WTC11 (cell line): ENCODE results near the gene HS1BP3. TPM values are rescaled to one million over a fixed set of nuclear protein-coding genes. Genes with fewer than 3 reads are reported as not detected.

Experiments used
- ATAC-seq: fragments of 200-7000 bp; cut with Tn5 transposase; 2 replicates; pipeline ENCODE4 v1.10.0; 2021; ENCODE audit warnings: mild to moderate bottlenecking, moderate library complexity
- CTCF ChIA-PET: fragments of 300-600 bp; sonication (Branson Sonifier 250); formaldehyde crosslinking; loops from one replicate; lab custom pipeline; 2021; ENCODE audit warnings: antibody characterized with exemption; lab: Charles Lee
- POLR2A ChIA-PET: fragments of 350-600 bp; sonication (Branson Sonifier 250); formaldehyde crosslinking; loops from one replicate; lab custom pipeline; 2021; ENCODE audit warnings: antibody characterized with exemption; lab: Charles Lee
- DNase-seq: peaks from one replicate; pipeline ENCODE4 v3.0.0; 2021; ENCODE audit warnings: low spot score
- H3K27ac Mint-ChIP-seq: 2 replicates; pipeline ENCODE4 v1.8.0; 2021; ENCODE audit warnings: mixed read lengths
- H3K27me3 Mint-ChIP-seq: 2 replicates; pipeline ENCODE4 v1.8.0; 2021; ENCODE audit warnings: low read depth, mild to moderate bottlenecking, moderate library complexity, mixed read lengths
- H3K36me3 Mint-ChIP-seq: 2 replicates; pipeline ENCODE4 v1.8.0; 2021; ENCODE audit warnings: mixed read lengths
- H3K4me1 Mint-ChIP-seq: 2 replicates; pipeline ENCODE4 v1.8.0; 2022; ENCODE audit warnings: mixed read lengths
- H3K4me3 Mint-ChIP-seq: 2 replicates; pipeline ENCODE4 v1.8.0; 2021; ENCODE audit warnings: mild to moderate bottlenecking, moderate library complexity, mixed read lengths
- H3K9me3 Mint-ChIP-seq: 2 replicates; pipeline ENCODE4 v1.8.0; 2021; ENCODE audit warnings: mixed read lengths
- CREM ChIP-seq: sonication (generic); formaldehyde crosslinking; IDR thresholded peaks from 2 replicates; pipeline ENCODE4 v1.8.1; 2022; ENCODE audit warnings: mild to moderate bottlenecking, missing genetic modification reagents, moderate library complexity
- FOXJ3 ChIP-seq: sonication (generic); formaldehyde crosslinking; IDR thresholded peaks from 2 replicates; pipeline ENCODE4 v1.9.0; 2021; ENCODE audit warnings: missing genetic modification reagents, mild to moderate bottlenecking, borderline replicate concordance
- GABPB1 ChIP-seq: sonication (generic); formaldehyde crosslinking; IDR thresholded peaks from 2 replicates; pipeline ENCODE4 v1.8.1; 2023; ENCODE audit warnings: mild to moderate bottlenecking, missing genetic modification reagents
- JAZF1 ChIP-seq: fragments of 250-450 bp; sonication (Bioruptor Pico); IDR thresholded peaks from 2 replicates; pipeline ENCODE4 v1.9.0; 2021; ENCODE audit warnings: moderate library complexity, mild to moderate bottlenecking, inconsistent platforms
- NFYB ChIP-seq: sonication (generic); formaldehyde crosslinking; conservative IDR thresholded peaks from 2 replicates; pipeline ENCODE4 v1.8.0; 2022; ENCODE audit warnings: low read depth, missing genetic modification reagents
- RORB ChIP-seq: fragments of 250-450 bp; sonication (Bioruptor Pico); IDR thresholded peaks from 2 replicates; pipeline ENCODE4 v1.9.0; 2021; ENCODE audit warnings: mild to moderate bottlenecking
- SOX15 ChIP-seq: fragments of 250-450 bp; sonication (Bioruptor Pico); IDR thresholded peaks from 2 replicates; pipeline ENCODE4 v1.9.0; 2021; ENCODE audit warnings: mild to moderate bottlenecking
- TP53 ChIP-seq: sonication (generic); formaldehyde crosslinking; IDR thresholded peaks from 2 replicates; pipeline ENCODE4 v1.8.1; 2023; ENCODE audit warnings: mild to moderate bottlenecking, missing genetic modification reagents
- ZNF121 ChIP-seq: sonication (generic); formaldehyde crosslinking; IDR thresholded peaks from 2 replicates; pipeline ENCODE4 v1.8.0; 2023; ENCODE audit warnings: missing genetic modification reagents
- ZNF232 ChIP-seq: sonication (generic); formaldehyde crosslinking; IDR thresholded peaks from 2 replicates; pipeline ENCODE4 v1.8.0; 2022; ENCODE audit warnings: mild to moderate bottlenecking, missing genetic modification reagents
- ZNF263 ChIP-seq: sonication (generic); formaldehyde crosslinking; IDR thresholded peaks from 2 replicates; pipeline ENCODE4 v1.8.1; 2022; ENCODE audit warnings: low read depth, mild to moderate bottlenecking, moderate library complexity, missing genetic modification reagents
- ZNF416 ChIP-seq: fragments of 250-450 bp; sonication (Bioruptor Pico); IDR thresholded peaks from 2 replicates; pipeline ENCODE4 v1.9.0; 2021; ENCODE audit warnings: mild to moderate bottlenecking, inconsistent platforms
- total RNA-seq: library from RNA; stranded (reverse); gene quantifications from 3 replicates; pipeline ENCODE4 v1.2.3, GENCODE V29; 2021
- TF ChIP-seq, protein P1 (sequence below): sonication (generic); formaldehyde crosslinking; IDR thresholded peaks from 2 replicates; pipeline ENCODE4 v1.8.0; 2023; ENCODE audit warnings: mild to moderate bottlenecking, missing genetic modification reagents
- TF ChIP-seq, protein P2 (sequence below): fragments of 250-450 bp; sonication (Bioruptor Pico); IDR thresholded peaks from 2 replicates; pipeline ENCODE4 v1.9.0; 2021; ENCODE audit warnings: mild to moderate bottlenecking, borderline replicate concordance
- TF ChIP-seq, protein P3 (sequence below): fragments of 250-450 bp; sonication (Bioruptor Pico); IDR thresholded peaks from 2 replicates; pipeline ENCODE4 v1.9.0; 2021; ENCODE audit warnings: mild to moderate bottlenecking
- TF ChIP-seq, protein P4 (sequence below): fragments of 200-600 bp; IDR thresholded peaks from 2 replicates; pipeline ENCODE4 v1.8.0; 2022; ENCODE audit warnings: antibody characterized with exemption
- TF ChIP-seq, protein P5 (sequence below): sonication (generic); formaldehyde crosslinking; IDR thresholded peaks from 2 replicates; pipeline ENCODE4 v1.8.1; 2023; ENCODE audit warnings: mild to moderate bottlenecking, missing genetic modification reagents
- TF ChIP-seq, protein P6 (sequence below): fragments of 250-450 bp; sonication (Bioruptor Pico); IDR thresholded peaks from 2 replicates; pipeline ENCODE4 v2.1.2; 2022; ENCODE audit warnings: mild to moderate bottlenecking, moderate library complexity

Gene HS1BP3
- total RNA-seq, 1 experiment from 2014 or later = 17.9 TPM

DNA sequence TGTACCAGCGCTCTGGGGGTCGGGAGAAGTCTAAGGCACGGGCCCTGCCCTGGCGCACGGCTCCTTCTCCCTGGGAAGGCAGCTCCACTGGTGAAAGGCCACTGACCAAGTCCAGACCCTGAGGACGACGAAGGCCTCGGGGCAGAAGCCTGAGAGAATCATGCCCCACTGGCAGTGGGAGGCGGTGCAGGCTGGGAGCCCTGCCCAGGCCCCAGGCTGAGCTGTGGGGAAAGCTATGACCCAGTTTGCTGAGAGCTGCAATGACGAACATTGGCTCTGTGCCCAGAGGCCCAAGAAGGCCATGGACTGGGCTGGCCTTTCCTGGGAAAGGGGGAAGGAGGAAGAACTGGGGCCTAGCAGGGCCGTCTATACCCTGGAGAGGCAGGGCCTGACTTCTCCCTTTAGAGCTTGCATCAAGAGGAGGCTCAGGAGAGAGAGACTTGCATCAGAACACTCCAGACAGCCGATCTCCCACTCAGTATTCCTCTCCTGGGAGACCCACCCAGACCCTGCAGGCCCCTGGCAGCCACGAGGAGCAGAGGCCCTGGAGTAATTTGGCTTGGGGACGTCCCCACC lies 32.9 kb downstream of the HS1BP3 start:
- peak; percentile 11; the same call in 1 of the 2 replicates for ATAC-seq
- no peak for DNase-seq
- CTCF ChIA-PET = interaction anchor here (0.5 to 2.6 kb wide), 18 partner anchors 14 to 239 kb away, joined by 3 to 14 read pairs (median 4); partner anchors contain the start of gene HS1BP3
- no peaks in the 10 kb centered on the region for H3K36me3 Mint-ChIP-seq
- no peak overlapping the region for H3K4me3 Mint-ChIP-seq
- POLR2A ChIA-PET = interaction anchor here (0.7 to 2.1 kb wide), 2 partner anchors 18 to 171 kb away, joined by 3 to 16 read pairs; partner anchors contain the start of gene RHOB
- TF ChIP-seq, protein P1, sequence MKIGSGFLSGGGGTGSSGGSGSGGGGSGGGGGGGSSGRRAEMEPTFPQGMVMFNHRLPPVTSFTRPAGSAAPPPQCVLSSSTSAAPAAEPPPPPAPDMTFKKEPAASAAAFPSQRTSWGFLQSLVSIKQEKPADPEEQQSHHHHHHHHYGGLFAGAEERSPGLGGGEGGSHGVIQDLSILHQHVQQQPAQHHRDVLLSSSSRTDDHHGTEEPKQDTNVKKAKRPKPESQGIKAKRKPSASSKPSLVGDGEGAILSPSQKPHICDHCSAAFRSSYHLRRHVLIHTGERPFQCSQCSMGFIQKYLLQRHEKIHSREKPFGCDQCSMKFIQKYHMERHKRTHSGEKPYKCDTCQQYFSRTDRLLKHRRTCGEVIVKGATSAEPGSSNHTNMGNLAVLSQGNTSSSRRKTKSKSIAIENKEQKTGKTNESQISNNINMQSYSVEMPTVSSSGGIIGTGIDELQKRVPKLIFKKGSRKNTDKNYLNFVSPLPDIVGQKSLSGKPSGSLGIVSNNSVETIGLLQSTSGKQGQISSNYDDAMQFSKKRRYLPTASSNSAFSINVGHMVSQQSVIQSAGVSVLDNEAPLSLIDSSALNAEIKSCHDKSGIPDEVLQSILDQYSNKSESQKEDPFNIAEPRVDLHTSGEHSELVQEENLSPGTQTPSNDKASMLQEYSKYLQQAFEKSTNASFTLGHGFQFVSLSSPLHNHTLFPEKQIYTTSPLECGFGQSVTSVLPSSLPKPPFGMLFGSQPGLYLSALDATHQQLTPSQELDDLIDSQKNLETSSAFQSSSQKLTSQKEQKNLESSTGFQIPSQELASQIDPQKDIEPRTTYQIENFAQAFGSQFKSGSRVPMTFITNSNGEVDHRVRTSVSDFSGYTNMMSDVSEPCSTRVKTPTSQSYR (CRISPR knock-in tag) = no peak
- peak; percentile 55 for TF ChIP-seq GABPB1 (CRISPR knock-in tag)
- peaks cover 31% of the 10 kb centered on the region for H3K4me1 Mint-ChIP-seq
- peak overlapping the region; percentile 72; the same call in 1 of the 2 replicates for H3K27ac Mint-ChIP-seq
- H3K9me3 Mint-ChIP-seq = no peaks in the 10 kb centered on the region
- no peaks in the 10 kb centered on the region for H3K27me3 Mint-ChIP-seq

DNA sequence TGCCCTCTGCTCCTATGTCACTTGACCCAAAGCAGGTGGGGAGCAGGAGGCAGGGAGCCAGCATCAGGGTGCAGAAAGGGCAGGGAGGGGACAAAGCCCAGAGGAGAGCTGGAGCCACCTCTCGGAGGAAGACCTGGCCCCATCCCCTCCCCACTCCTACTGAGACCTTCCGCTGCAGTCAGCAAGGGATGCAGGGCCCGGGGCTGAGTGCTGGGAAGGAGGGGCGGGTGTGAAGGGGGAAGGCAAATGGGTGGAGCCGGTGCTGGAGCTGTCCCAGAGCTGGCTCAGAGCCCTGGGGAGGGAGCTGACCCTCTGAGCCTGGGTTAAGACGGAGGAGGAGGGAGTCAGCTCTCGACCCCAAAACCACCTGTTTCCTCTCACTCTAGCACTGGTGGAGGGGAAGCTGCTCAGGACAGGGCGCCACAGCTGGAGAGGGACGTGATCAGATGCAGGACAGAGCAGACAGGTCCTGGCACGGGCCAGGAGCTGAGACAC lies 33.8 kb downstream of the HS1BP3 start:
- Mint-ChIP-seq H3K27ac (no peak overlapping the region), H3K27me3 (no peaks in the 10 kb centered on the region), H3K4me3 (no peak overlapping the region), H3K4me1 (peaks cover 31% of the 10 kb centered on the region), H3K9me3 (no peaks in the 10 kb centered on the region), H3K36me3 (no peaks in the 10 kb centered on the region)
- no peak for TF ChIP-seq JAZF1 (CRISPR knock-in tag)
- TF ChIP-seq, protein P2, sequence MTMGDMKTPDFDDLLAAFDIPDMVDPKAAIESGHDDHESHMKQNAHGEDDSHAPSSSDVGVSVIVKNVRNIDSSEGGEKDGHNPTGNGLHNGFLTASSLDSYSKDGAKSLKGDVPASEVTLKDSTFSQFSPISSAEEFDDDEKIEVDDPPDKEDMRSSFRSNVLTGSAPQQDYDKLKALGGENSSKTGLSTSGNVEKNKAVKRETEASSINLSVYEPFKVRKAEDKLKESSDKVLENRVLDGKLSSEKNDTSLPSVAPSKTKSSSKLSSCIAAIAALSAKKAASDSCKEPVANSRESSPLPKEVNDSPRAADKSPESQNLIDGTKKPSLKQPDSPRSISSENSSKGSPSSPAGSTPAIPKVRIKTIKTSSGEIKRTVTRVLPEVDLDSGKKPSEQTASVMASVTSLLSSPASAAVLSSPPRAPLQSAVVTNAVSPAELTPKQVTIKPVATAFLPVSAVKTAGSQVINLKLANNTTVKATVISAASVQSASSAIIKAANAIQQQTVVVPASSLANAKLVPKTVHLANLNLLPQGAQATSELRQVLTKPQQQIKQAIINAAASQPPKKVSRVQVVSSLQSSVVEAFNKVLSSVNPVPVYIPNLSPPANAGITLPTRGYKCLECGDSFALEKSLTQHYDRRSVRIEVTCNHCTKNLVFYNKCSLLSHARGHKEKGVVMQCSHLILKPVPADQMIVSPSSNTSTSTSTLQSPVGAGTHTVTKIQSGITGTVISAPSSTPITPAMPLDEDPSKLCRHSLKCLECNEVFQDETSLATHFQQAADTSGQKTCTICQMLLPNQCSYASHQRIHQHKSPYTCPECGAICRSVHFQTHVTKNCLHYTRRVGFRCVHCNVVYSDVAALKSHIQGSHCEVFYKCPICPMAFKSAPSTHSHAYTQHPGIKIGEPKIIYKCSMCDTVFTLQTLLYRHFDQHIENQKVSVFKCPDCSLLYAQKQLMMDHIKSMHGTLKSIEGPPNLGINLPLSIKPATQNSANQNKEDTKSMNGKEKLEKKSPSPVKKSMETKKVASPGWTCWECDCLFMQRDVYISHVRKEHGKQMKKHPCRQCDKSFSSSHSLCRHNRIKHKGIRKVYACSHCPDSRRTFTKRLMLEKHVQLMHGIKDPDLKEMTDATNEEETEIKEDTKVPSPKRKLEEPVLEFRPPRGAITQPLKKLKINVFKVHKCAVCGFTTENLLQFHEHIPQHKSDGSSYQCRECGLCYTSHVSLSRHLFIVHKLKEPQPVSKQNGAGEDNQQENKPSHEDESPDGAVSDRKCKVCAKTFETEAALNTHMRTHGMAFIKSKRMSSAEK (CRISPR knock-in tag) = no peak
- TF ChIP-seq FOXJ3 = no peak
- TF ChIP-seq, protein P3, sequence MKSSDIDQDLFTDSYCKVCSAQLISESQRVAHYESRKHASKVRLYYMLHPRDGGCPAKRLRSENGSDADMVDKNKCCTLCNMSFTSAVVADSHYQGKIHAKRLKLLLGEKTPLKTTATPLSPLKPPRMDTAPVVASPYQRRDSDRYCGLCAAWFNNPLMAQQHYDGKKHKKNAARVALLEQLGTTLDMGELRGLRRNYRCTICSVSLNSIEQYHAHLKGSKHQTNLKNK (CRISPR knock-in tag) = no peak
- no peak for TF ChIP-seq SOX15 (CRISPR knock-in tag)
- no peak for TF ChIP-seq TP53 (CRISPR knock-in tag)
- TF ChIP-seq ZNF121 = peak; percentile 96
- TF ChIP-seq ZNF263 (CRISPR knock-in tag) = no peak
- ATAC-seq (peak; percentile 79), DNase-seq (peak; percentile 57)
- ChIA-PET POLR2A (interaction anchor here (0.6 to 2.1 kb wide), 2 partner anchors 170 to 352 kb away, joined by 4 to 16 read pairs; partner anchors contain the start of gene RHOB), CTCF (interaction anchor here (0.6 to 2.6 kb wide), 15 partner anchors 9 to 238 kb away, joined by 3 to 14 read pairs (median 6); partner anchors contain the start of gene HS1BP3)

DNA sequence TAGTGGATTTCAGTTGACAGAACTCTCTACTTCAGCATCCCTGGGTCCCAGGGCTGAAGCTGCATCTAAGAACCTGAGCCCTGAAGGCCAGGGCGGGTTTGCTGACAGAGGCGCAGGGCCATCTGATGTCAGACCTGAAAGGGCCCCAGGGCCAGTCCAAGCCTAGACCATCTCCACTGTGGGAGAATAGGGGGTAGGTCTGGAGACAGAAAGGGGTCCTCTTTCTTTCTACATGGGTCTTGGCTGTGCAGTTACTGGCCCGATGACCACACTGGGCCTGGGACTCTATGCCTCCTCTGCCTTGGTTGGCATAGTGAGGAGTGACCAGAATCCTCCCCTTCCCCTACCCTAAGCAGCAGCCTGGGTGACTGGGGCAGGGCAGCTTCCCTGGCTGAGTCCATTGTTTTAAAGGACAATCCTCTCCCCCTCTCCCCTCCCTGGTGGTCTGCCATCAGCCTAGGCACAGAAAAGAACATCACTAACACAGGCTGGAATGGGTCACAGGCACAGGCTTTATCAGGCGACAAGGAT lies 34.5 kb downstream of the HS1BP3 start:
- no peak overlapping the region for H3K4me3 Mint-ChIP-seq
- no peaks in the 10 kb centered on the region for H3K9me3 Mint-ChIP-seq
- ChIA-PET POLR2A (interaction anchor here (0.6 to 3.9 kb wide), 2 partner anchors 169 to 351 kb away, joined by 4 to 27 read pairs; partner anchors contain the start of gene RHOB), CTCF (interaction anchor here (1.4 to 4.2 kb wide), 7 partner anchors 15 to 205 kb away, joined by 5 to 27 read pairs (median 10); partner anchors contain the start of genes HS1BP3 and RHOB)
- no peak overlapping the region for H3K27ac Mint-ChIP-seq
- H3K27me3 Mint-ChIP-seq = no peaks in the 10 kb centered on the region
- DNase-seq (no peak), ATAC-seq (no peak)
- H3K36me3 Mint-ChIP-seq = no peaks in the 10 kb centered on the region
- H3K4me1 Mint-ChIP-seq = peaks cover 35% of the 10 kb centered on the region
- TF ChIP-seq CREM (no peak), ZNF232 (CRISPR knock-in tag) (no peak), ZNF416 (no peak), NFYB (CRISPR knock-in tag) (no peak), RORB (CRISPR knock-in tag) (no peak)
- TF ChIP-seq, protein P4, sequence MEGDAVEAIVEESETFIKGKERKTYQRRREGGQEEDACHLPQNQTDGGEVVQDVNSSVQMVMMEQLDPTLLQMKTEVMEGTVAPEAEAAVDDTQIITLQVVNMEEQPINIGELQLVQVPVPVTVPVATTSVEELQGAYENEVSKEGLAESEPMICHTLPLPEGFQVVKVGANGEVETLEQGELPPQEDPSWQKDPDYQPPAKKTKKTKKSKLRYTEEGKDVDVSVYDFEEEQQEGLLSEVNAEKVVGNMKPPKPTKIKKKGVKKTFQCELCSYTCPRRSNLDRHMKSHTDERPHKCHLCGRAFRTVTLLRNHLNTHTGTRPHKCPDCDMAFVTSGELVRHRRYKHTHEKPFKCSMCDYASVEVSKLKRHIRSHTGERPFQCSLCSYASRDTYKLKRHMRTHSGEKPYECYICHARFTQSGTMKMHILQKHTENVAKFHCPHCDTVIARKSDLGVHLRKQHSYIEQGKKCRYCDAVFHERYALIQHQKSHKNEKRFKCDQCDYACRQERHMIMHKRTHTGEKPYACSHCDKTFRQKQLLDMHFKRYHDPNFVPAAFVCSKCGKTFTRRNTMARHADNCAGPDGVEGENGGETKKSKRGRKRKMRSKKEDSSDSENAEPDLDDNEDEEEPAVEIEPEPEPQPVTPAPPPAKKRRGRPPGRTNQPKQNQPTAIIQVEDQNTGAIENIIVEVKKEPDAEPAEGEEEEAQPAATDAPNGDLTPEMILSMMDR = no peak
- TF ChIP-seq, protein P5, sequence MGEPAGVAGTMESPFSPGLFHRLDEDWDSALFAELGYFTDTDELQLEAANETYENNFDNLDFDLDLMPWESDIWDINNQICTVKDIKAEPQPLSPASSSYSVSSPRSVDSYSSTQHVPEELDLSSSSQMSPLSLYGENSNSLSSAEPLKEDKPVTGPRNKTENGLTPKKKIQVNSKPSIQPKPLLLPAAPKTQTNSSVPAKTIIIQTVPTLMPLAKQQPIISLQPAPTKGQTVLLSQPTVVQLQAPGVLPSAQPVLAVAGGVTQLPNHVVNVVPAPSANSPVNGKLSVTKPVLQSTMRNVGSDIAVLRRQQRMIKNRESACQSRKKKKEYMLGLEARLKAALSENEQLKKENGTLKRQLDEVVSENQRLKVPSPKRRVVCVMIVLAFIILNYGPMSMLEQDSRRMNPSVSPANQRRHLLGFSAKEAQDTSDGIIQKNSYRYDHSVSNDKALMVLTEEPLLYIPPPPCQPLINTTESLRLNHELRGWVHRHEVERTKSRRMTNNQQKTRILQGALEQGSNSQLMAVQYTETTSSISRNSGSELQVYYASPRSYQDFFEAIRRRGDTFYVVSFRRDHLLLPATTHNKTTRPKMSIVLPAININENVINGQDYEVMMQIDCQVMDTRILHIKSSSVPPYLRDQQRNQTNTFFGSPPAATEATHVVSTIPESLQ (CRISPR knock-in tag) = no peak
- TF ChIP-seq, protein P6, sequence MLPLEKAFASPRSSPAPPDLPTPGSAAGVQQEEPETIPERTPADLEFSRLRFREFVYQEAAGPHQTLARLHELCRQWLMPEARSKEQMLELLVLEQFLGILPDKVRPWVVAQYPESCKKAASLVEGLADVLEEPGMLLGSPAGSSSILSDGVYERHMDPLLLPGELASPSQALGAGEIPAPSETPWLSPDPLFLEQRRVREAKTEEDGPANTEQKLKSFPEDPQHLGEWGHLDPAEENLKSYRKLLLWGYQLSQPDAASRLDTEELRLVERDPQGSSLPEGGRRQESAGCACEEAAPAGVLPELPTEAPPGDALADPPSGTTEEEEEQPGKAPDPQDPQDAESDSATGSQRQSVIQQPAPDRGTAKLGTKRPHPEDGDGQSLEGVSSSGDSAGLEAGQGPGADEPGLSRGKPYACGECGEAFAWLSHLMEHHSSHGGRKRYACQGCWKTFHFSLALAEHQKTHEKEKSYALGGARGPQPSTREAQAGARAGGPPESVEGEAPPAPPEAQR = no peak
